Cardiac muscle cell (in vitro differentiated cells and primary cell): ENCODE measurements around the gene SCGB2A2. TPM values are rescaled to one million over a fixed set of nuclear protein-coding genes. Genes with fewer than 3 reads are reported as not detected.

Source experiments
- DNase-seq, 2 donors: peaks; one replicate each; pipeline versions ENCODE4 v3.0.0 to v3.0.0-alpha.2; 2010 to 2017; ENCODE audit warnings: low read depth in 1 of 2, low spot score in 1 of 2
- H3K27ac ChIP-seq: fragments of 200-600 bp; sonication (generic); 2 replicates; pipeline ENCODE4 v1.5.1; 2016
- H3K27me3 ChIP-seq: fragments of 200-600 bp; sonication (generic); 2 replicates; pipeline ENCODE4 v1.6.0; 2016; ENCODE audit warnings: control low read depth
- H3K36me3 ChIP-seq: fragments of 200-600 bp; sonication (generic); 2 replicates; pipeline ENCODE4 v1.5.1; 2016; ENCODE audit warnings: control low read depth
- H3K4me1 ChIP-seq: fragments of 200-600 bp; sonication (generic); 2 replicates; pipeline ENCODE4 v1.8.1; 2017; ENCODE audit warnings: low read depth, mild to moderate bottlenecking, mixed run types
- H3K4me3 ChIP-seq: fragments of 200-600 bp; sonication (generic); 2 replicates; pipeline ENCODE4 v1.5.1; 2016; ENCODE audit warnings: mild to moderate bottlenecking
- H3K9me3 ChIP-seq: fragments of 200-600 bp; sonication (generic); 2 replicates; pipeline ENCODE4 v1.5.1; 2017; ENCODE audit warnings: low read depth, mild to moderate bottlenecking, control low read depth
- polyA plus RNA-seq: library from polyadenylated mRNA; unstranded; fragments of >200 nt; fragmentation: Nextera tagmentation; extraction: Ambion mirVana; gene quantifications from 2 replicates; pipeline ENCODE4 v1.2.1, GENCODE V29; 2016
- total RNA-seq: library from RNA; depleted of rRNA; stranded (reverse); fragments of >200 nt; gene quantifications from 2 replicates; pipeline ENCODE4 v1.2.3, GENCODE V29; 2016
- TF ChIP-seq, protein P1 (sequence below): IDR thresholded peaks from 2 replicates; pipeline ENCODE4 v1.5.1; 2012; ENCODE audit warnings: low read depth, mild to moderate bottlenecking, low read length

SCGB2A2 gene
- total and polyA plus RNA-seq, 2 experiments from 2014 or later = not detected

DNA sequence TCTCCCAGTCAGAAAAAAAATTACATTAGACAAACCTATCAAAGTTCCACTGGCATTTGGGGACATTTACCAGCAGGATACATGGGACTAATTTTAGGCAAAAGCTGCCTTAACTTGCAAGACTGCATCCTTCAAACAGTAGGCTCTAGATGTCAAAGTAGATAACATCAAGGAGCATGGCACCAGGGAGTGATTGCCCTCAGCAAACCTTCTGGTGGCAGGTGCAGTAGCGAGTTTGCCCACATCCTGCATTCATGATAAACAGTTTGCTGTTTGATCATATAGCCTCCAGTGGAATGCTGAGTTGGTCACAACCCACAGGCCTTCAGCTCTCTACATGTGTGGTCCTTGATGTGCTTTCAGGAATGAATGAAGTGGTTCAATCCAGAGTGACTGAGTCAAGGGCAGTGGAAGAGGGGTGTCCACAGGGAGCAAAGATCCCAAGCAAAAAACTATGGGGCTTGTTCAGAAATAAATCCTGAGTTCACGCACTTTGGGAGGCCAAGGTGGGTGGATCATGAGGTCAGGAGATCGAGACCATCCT is 15.9 kb upstream of the SCGB2A2 start:
- no peak overlapping the region for H3K27ac ChIP-seq
- H3K36me3 ChIP-seq = no peaks in the 10 kb centered on the region
- no peak for DNase-seq
- TF ChIP-seq, protein P1, sequence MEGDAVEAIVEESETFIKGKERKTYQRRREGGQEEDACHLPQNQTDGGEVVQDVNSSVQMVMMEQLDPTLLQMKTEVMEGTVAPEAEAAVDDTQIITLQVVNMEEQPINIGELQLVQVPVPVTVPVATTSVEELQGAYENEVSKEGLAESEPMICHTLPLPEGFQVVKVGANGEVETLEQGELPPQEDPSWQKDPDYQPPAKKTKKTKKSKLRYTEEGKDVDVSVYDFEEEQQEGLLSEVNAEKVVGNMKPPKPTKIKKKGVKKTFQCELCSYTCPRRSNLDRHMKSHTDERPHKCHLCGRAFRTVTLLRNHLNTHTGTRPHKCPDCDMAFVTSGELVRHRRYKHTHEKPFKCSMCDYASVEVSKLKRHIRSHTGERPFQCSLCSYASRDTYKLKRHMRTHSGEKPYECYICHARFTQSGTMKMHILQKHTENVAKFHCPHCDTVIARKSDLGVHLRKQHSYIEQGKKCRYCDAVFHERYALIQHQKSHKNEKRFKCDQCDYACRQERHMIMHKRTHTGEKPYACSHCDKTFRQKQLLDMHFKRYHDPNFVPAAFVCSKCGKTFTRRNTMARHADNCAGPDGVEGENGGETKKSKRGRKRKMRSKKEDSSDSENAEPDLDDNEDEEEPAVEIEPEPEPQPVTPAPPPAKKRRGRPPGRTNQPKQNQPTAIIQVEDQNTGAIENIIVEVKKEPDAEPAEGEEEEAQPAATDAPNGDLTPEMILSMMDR = no peak
- H3K4me3 ChIP-seq = no peak overlapping the region
- no peaks in the 10 kb centered on the region for H3K9me3 ChIP-seq
- no peaks in the 10 kb centered on the region for H3K4me1 ChIP-seq
- no peaks in the 10 kb centered on the region for H3K27me3 ChIP-seq

DNA sequence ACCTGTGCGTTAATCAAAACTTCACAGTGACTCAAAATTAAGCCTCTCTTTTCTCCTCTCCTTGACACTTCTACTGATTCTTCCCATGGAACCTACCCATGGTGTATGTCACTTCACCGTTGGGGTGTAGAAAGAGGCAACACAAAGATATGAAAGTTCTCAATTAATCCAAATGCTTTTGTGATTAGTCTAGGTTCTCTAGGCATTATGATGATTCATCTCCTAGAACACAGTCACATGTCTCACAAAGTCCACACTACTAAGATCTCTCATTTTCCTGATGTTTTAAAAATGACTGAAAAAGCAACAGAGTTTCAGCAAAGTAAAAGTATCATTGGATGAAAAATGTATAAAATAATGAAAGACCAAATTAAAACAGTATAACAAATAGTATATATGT is 13.7 kb upstream of the SCGB2A2 start:
- Histone ChIP-seq H3K4me1 (no peaks in the 10 kb centered on the region), H3K36me3 (no peaks in the 10 kb centered on the region), H3K4me3 (no peak overlapping the region), H3K9me3 (no peaks in the 10 kb centered on the region), H3K27ac (no peak overlapping the region), H3K27me3 (no peaks in the 10 kb centered on the region)
- no peak for DNase-seq
- TF ChIP-seq, protein P1 = no peak

- Histone ChIP-seq H3K36me3 (no peaks in the 10 kb centered on the region), H3K27ac (no peak overlapping the region), H3K9me3 (no peaks in the 10 kb centered on the region), H3K4me1 (no peaks in the 10 kb centered on the region), H3K27me3 (no peaks in the 10 kb centered on the region), H3K4me3 (no peak overlapping the region)
- TF ChIP-seq, protein P1 = no peak
- no peak for DNase-seq
Measured at GRCh38 chr11:62260261-62260953, 9.6 kb upstream of the SCGB2A2 start.

- H3K27me3 ChIP-seq = no peaks in the 10 kb centered on the region
- H3K4me1 ChIP-seq = no peaks in the 10 kb centered on the region
- TF ChIP-seq, protein P1 = no peak
Measured at GRCh38 chr11:62264004-62264403, 6.0 kb upstream of the SCGB2A2 start.

GRCh38 chr11:62266558-62266957 is 3.4 kb upstream of the SCGB2A2 start:
- no peak overlapping the region for H3K27ac ChIP-seq
- H3K4me1 ChIP-seq = no peaks in the 10 kb centered on the region
- no peaks in the 10 kb centered on the region for H3K36me3 ChIP-seq
- H3K9me3 ChIP-seq = no peaks in the 10 kb centered on the region
- DNase-seq = no peak
- H3K27me3 ChIP-seq = no peaks in the 10 kb centered on the region
- H3K4me3 ChIP-seq = no peak overlapping the region
- TF ChIP-seq, protein P1 = no peak

More at GRCh38 chr11:62264004-62264403, 6.0 kb upstream of the SCGB2A2 start:
- Histone ChIP-seq H3K36me3 (no peaks in the 10 kb centered on the region), H3K9me3 (no peaks in the 10 kb centered on the region), H3K4me3 (no peak overlapping the region), H3K27ac (no peak overlapping the region)
- DNase-seq = no peak
